Thymus (tissue), 11 donors: ENCODE data around the gene CDC27. TPM values are rescaled to one million over a fixed set of nuclear protein-coding genes. Genes with fewer than 3 reads are reported as not detected.

ENCODE experiments used
- DNase-seq, 9 donors: peaks; one replicate each; pipeline ENCODE4 v3.0.0-alpha.2; 2013; ENCODE audit warnings: low spot score in 9 of 9, low read depth in 6 of 9, missing footprints in 1 of 9
- H3K27ac ChIP-seq, 2 donors: one replicate each; pipeline ENCODE4 v1.5.1; 2013; ENCODE audit warnings: control low read depth in 1 of 2, low read depth in 1 of 2, low read length in 1 of 2, mild to moderate bottlenecking in 1 of 2, moderate library complexity in 1 of 2
- H3K27me3 ChIP-seq, 2 donors: one replicate each; pipeline ENCODE4 v1.5.1; 2013; ENCODE audit warnings: low read length in 1 of 2; ENCODE audit not compliant: control insufficient read depth in 2 of 2, insufficient read depth in 1 of 2
- H3K36me3 ChIP-seq, 2 donors: one replicate each; pipeline ENCODE4 v1.5.1; 2013; ENCODE audit warnings: low read length in 1 of 2, mild to moderate bottlenecking in 1 of 2, moderate library complexity in 1 of 2; ENCODE audit not compliant: control insufficient read depth in 2 of 2, insufficient read depth in 2 of 2
- H3K4me1 ChIP-seq, 2 donors: one replicate each; pipeline ENCODE4 v1.5.1; 2013; ENCODE audit warnings: low read length in 2 of 2; ENCODE audit not compliant: control insufficient read depth in 2 of 2, insufficient read depth in 2 of 2
- H3K4me3 ChIP-seq, 2 donors: one replicate each; pipeline ENCODE4 v1.5.1; 2013; ENCODE audit warnings: low read length in 2 of 2, control low read depth in 1 of 2, mild to moderate bottlenecking in 1 of 2
- H3K9me3 ChIP-seq, 2 donors: one replicate each; pipeline ENCODE4 v1.5.1; 2013; ENCODE audit warnings: low read length in 1 of 2, mild to moderate bottlenecking in 1 of 2; ENCODE audit not compliant: control insufficient read depth in 2 of 2, insufficient read depth in 1 of 2
- WGBS: extraction: QIAGEN DNeasy Blood & Tissue Kit; methylation state at CpG from one replicate; pipeline ENCODE4 v1.1.7; 2013; 5-methylcytosine and 5-hydroxymethylcytosine counted together
- polyA plus RNA-seq: library from polyadenylated mRNA; stranded (reverse); fragments of 200-250 nt; gene quantifications from one replicate; pipeline ENCODE4 v1.2.3, GENCODE V29; 2013
- total RNA-seq: library from RNA; stranded (reverse); fragments of 120-200 nt; gene quantifications from one replicate; pipeline ENCODE4 v1.2.4, GENCODE V29; 2013
- donor health status: healthy.

Gene CDC27
- total and polyA plus RNA-seq, 2 donors: 21.1 to 52.2 TPM

GRCh38 chr17:47212458-47212857, 23.4 kb upstream of the CDC27 start:
- no peak overlapping the region for H3K27ac ChIP-seq
- 93% methylated on average over 2 of the region's 2 CpGs for WGBS
- no peaks in the 10 kb centered on the region for H3K36me3 ChIP-seq
- no peak overlapping the region for H3K4me3 ChIP-seq
- H3K9me3 ChIP-seq: no peaks in the 10 kb centered on the region
- DNase-seq: no peak
- peaks cover 0 to 17% of the 10 kb centered on the region in 2 donors for H3K4me1 ChIP-seq
- no peaks in the 10 kb centered on the region for H3K27me3 ChIP-seq

GRCh38 chr17:47210779-47211178, 21.7 kb upstream of the CDC27 start:
- H3K9me3 ChIP-seq: no peaks in the 10 kb centered on the region
- 97% methylated on average over 2 of the region's 2 CpGs for WGBS
- H3K4me3 ChIP-seq: no peak overlapping the region
- no peak overlapping the region for H3K27ac ChIP-seq
- no peaks in the 10 kb centered on the region for H3K36me3 ChIP-seq
- H3K27me3 ChIP-seq: no peaks in the 10 kb centered on the region
- peaks cover 1 to 32% of the 10 kb centered on the region in 2 donors for H3K4me1 ChIP-seq
- DNase-seq: no peak

- no peaks in the 10 kb centered on the region for H3K36me3 ChIP-seq
- no peaks in the 10 kb centered on the region for H3K27me3 ChIP-seq
- WGBS: 86% methylated on average over 3 of the region's 3 CpGs
- H3K4me3 ChIP-seq: no peak overlapping the region
- H3K4me1 ChIP-seq: peaks cover 3 to 38% of the 10 kb centered on the region in 2 donors
- no peak for DNase-seq
- H3K9me3 ChIP-seq: no peaks in the 10 kb centered on the region
- H3K27ac ChIP-seq: no peak overlapping the region
Observed at GRCh38 chr17:47210105-47210504, 21.0 kb upstream of the CDC27 start.

DNA sequence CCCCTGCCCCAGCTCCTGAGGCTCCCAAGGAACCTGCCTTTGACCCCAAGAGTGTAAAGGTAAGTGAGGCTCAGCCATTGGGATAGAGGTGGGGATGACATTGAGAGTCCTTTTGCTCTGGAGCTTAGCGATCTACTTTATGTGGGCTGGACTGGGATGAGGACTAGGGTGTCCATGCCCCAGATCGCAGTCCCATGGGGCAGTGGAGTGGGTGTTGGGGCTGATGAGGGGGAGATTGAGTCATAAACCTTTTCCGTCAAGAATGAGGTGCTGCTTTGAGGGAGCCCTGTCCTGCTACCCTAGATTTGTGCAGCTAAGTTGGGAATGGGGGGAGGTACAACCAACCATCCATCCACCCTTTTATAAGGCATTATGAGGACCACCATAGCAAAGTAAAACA, 20.4 kb upstream of the CDC27 start:
- WGBS: over 99% methylated on average over 3 of the region's 3 CpGs
- no peaks in the 10 kb centered on the region for H3K9me3 ChIP-seq
- no peak for DNase-seq
- H3K36me3 ChIP-seq: no peaks in the 10 kb centered on the region
- peaks cover 3 to 44% of the 10 kb centered on the region in 2 donors for H3K4me1 ChIP-seq
- no peak overlapping the region for H3K27ac ChIP-seq
- no peaks in the 10 kb centered on the region for H3K27me3 ChIP-seq
- no peak overlapping the region for H3K4me3 ChIP-seq

DNA sequence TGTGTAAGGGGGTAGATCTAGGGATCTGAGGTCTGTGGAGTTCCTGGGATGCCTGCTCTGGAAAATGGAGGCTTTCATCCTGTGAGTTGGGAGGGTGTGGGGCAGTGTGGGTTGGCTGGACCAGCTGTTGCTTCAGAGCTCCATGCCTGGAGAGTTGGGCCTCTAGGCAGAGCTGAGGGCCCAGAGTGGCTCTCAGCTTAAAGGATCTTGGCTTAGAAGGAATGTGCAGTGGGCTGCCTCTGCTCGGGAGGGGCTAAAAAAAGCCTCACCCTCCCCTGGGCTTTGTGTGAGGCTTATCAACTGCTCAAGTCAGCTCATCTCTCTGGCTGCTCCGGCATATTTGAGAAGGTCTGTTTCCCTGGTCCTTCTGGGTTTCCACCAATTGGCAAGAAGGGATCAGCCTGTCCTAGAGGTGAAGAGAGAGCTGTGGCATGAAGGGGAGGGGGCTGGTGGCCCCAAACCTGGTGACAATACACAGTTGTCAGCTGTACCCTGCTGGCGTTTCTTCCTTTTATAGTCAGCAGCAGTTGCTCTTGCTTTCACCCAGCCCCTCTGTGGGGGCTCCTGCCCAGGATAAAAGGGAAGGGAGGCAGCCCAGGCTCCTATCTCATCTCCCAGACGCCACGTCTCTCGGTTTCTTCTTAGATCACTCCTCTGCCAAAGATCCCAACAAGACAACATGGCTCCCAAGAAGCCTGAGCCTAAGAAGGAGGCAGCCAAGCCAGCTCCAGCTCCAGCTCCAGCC, 19.8 kb upstream of the CDC27 start, which contains the start of gene MYL4:
MYL4 (plus strand) TSS at position 605 of the 745 bp plus-strand sequence; CDS start at position 680, 75 bp downstream.
- 76% methylated on average over 6 of the region's 6 CpGs for WGBS
- no peaks in the 10 kb centered on the region for H3K27me3 ChIP-seq
- H3K9me3 ChIP-seq: no peaks in the 10 kb centered on the region
- DNase-seq: peak in 1 of 9 donors; percentile 56
- H3K36me3 ChIP-seq: no peaks in the 10 kb centered on the region
- peaks cover 6 to 50% of the 10 kb centered on the region in 2 donors for H3K4me1 ChIP-seq
- no peak within 1 kb of the TSS for H3K27ac ChIP-seq
- no peak within 1 kb of the TSS for H3K4me3 ChIP-seq

DNA sequence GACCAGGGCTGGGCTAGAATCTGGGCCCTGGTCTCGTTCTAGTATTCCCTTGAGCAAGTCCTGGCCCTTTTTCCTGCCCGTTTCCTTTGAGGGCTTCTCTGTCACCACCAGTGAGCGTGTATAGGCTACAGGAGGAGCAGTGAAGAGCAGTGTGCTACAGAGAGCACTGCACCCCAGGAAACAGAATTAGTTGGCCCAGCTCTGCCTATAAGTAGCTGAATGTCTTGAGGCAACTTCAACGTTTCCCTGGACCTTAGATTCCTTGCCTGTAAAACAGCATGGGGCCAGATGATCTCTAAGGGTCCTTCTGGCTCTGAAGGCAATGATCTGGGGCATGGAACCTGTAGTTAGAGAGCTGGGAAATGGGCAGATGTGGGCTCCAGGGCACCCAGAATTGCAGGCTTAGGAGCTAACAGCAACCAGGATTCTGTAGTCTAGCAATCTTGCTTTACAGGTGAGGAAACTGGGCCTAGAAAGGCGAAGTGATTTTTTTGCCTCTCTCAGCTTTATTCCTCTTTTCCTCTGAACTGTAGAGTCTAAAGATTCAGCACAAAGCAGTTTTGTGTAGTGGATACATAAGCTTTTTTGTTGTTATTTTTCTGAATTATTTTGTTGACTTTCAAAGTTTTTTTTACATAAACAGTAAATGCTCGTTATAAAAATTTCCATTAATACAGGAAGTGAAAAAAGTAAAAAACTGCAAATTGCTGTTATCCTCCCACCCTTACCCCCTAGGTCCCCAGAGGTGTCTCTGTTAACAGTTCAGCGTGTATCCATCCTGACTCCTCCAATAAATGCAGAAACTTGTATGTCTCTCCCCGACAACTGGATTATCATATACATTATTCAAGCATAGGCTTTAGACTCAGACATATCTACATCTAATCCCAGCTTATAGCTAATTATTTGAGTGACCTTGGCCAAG, 18.3 kb upstream of the CDC27 start:
- peaks cover 10 to 55% of the 10 kb centered on the region in 2 donors for H3K4me1 ChIP-seq
- H3K27me3 ChIP-seq: no peaks in the 10 kb centered on the region
- 93% methylated on average over 8 of the region's 8 CpGs for WGBS
- DNase-seq: no peak
- no peaks in the 10 kb centered on the region for H3K9me3 ChIP-seq
- no peak overlapping the region for H3K4me3 ChIP-seq
- no peak overlapping the region for H3K27ac ChIP-seq
- H3K36me3 ChIP-seq: no peaks in the 10 kb centered on the region

DNA sequence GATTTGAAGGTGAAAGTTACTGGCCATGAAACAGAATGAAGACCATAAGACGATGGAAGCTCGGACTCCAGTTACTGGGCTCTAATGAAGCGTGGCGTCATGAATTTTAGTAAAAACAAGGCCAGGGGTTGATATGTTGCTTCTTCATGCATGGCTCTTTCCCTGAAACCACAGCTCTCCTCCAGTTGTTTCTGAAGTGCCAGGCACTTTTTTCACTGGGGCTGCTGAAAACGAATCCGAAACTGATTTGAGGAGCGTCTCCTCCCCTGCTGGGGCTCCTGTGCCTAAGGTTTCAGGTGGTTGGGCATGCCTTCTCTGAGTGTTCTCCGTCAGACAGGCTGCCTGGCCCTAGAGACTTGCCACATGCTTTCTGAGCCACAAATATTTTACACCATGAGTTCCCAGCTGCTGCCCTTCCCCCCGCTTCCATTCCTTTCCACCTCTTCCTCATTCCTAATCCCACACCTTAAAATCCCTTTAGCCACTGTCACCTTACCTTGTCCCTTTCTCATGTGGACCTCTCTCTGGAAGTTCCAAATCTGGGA, 16.4 kb upstream of the CDC27 start:
- H3K27me3 ChIP-seq: no peaks in the 10 kb centered on the region
- peak in 4 of 9 donors; percentile 62 to 87 (median 68) for DNase-seq
- H3K9me3 ChIP-seq: no peaks in the 10 kb centered on the region
- H3K4me3 ChIP-seq: peak overlapping the region in 1 of 2 donors; percentile 2
- H3K36me3 ChIP-seq: no peaks in the 10 kb centered on the region
- peak overlapping the region; percentile 87 to 90 for H3K27ac ChIP-seq
- H3K4me1 ChIP-seq: peaks cover 10 to 56% of the 10 kb centered on the region in 2 donors
- WGBS: 61% methylated on average over 9 of the region's 9 CpGs

GRCh38 chr17:47204722-47205418, 15.8 kb upstream of the CDC27 start:
- Histone ChIP-seq H3K27ac (peak overlapping the region; percentile 87 to 90), H3K9me3 (no peaks in the 10 kb centered on the region), H3K4me3 (no peak overlapping the region)

More at GRCh38 chr17:47204722-47205418, 15.8 kb upstream of the CDC27 start:
- Histone ChIP-seq H3K36me3 (no peaks in the 10 kb centered on the region), H3K4me1 (peaks cover 10 to 60% of the 10 kb centered on the region in 2 donors), H3K27me3 (no peaks in the 10 kb centered on the region)
- peak in 1 of 9 donors; percentile 55 for DNase-seq
- 63% methylated on average over 6 of the region's 6 CpGs for WGBS
